Caco-2 (cell line): ENCODE measurements around the gene IMPG2. TPM values are rescaled to one million over a fixed set of nuclear protein-coding genes. Genes with fewer than 3 reads are reported as not detected.

ENCODE experiments used
- BruUV-seq: library from RNA; stranded (reverse); fragments of 400-500 nt; replicated peaks from 2 replicates; lab custom pipeline; 2021; lab: Mats Ljungman, UMichigan
- CTCF ChIA-PET: fragments of 300-600 bp; sonication (Branson Sonifier 250); formaldehyde crosslinking; loops from one replicate; lab custom pipeline; 2022; ENCODE audit warnings: antibody characterized with exemption; lab: Charles Lee
- POLR2A ChIA-PET: fragments of 300-600 bp; sonication (Branson Sonifier 250); formaldehyde crosslinking; loops from one replicate; lab custom pipeline; 2022; ENCODE audit warnings: antibody characterized with exemption; lab: Charles Lee
- DNase-seq, 2 experiments: peaks; one replicate each; pipeline versions ENCODE4 v3.0.0 to v3.0.0-alpha.2; 2020 to 2022
- H3K27me3 ChIP-seq: replicated peaks from 2 replicates; pipeline ENCODE4 v1.6.0; 2011; ENCODE audit warnings: low read length; ENCODE audit not compliant: control insufficient read depth, insufficient read depth
- H3K36me3 ChIP-seq: 2 replicates; pipeline ENCODE4 v1.5.1; 2011; ENCODE audit warnings: low read length; ENCODE audit not compliant: control insufficient read depth, insufficient read depth
- H3K4me1 ChIP-seq: fragments of 250-450 bp; sonication (Bioruptor Pico); 2 replicates; pipeline ENCODE4 v1.5.1; 2020; ENCODE audit warnings: mild to moderate bottlenecking
- H3K4me3 ChIP-seq: 2 replicates; pipeline ENCODE4 v1.5.1; 2011; ENCODE audit warnings: low read depth, mild to moderate bottlenecking, control low read depth, low read length
- H3K9me3 ChIP-seq: fragments of 250-450 bp; sonication (Bioruptor Pico); 2 replicates; pipeline ENCODE4 v1.5.1; 2020; ENCODE audit warnings: mild to moderate bottlenecking, moderate library complexity
- H3K27ac Mint-ChIP-seq: one replicate; pipeline ENCODE4 v1.8.0; 2022; ENCODE audit warnings: mixed read lengths; ENCODE audit not compliant: unreplicated experiment
- H3K27me3 Mint-ChIP-seq: one replicate; pipeline ENCODE4 v1.8.0; 2022; ENCODE audit warnings: mixed read lengths; ENCODE audit not compliant: insufficient read depth, unreplicated experiment
- H3K36me3 Mint-ChIP-seq: one replicate; pipeline ENCODE4 v1.8.0; 2022; ENCODE audit warnings: mild to moderate bottlenecking, mixed read lengths; ENCODE audit not compliant: insufficient read depth, unreplicated experiment
- H3K4me1 Mint-ChIP-seq: one replicate; pipeline ENCODE4 v1.8.0; 2022; ENCODE audit warnings: low read depth, mixed read lengths; ENCODE audit not compliant: unreplicated experiment
- H3K4me3 Mint-ChIP-seq: one replicate; pipeline ENCODE4 v1.8.0; 2022; ENCODE audit warnings: mild to moderate bottlenecking, moderate library complexity, mixed read lengths; ENCODE audit not compliant: unreplicated experiment
- H3K9me3 Mint-ChIP-seq: one replicate; pipeline ENCODE4 v1.8.0; 2022; ENCODE audit warnings: mixed read lengths; ENCODE audit not compliant: unreplicated experiment
- intact Hi-C: fragments of 100-400 bp; cut with micrococcal nuclease; formaldehyde crosslinking; loops from one replicate; pipeline ENCODE4 v1.10.0; 2022; ENCODE audit not compliant: unreplicated experiment
- total RNA-seq: library from RNA; stranded (reverse); gene quantifications from 2 replicates; pipeline ENCODE4 v1.2.3, GENCODE V29; 2022
- TF ChIP-seq, protein P1 (sequence below), 2 experiments: fragments of 200-600 bp in 1 of 2; IDR thresholded peaks; 1 replicate in 1 of 2; 2 replicates in 1 of 2; pipeline versions ENCODE4 v1.5.1 to v1.8.0; 2011 to 2022; ENCODE audit warnings: antibody characterized with exemption in 1 of 2, control low read depth in 1 of 2, inconsistent platforms in 1 of 2, low read depth in 1 of 2, low read length in 1 of 2, mild to moderate bottlenecking in 1 of 2, moderate library complexity in 1 of 2; ENCODE audit not compliant: insufficient read depth in 1 of 2, severe bottlenecking in 1 of 2, unreplicated experiment in 1 of 2

IMPG2 gene
- total RNA-seq, 1 experiment from 2014 or later, result not detected

DNA sequence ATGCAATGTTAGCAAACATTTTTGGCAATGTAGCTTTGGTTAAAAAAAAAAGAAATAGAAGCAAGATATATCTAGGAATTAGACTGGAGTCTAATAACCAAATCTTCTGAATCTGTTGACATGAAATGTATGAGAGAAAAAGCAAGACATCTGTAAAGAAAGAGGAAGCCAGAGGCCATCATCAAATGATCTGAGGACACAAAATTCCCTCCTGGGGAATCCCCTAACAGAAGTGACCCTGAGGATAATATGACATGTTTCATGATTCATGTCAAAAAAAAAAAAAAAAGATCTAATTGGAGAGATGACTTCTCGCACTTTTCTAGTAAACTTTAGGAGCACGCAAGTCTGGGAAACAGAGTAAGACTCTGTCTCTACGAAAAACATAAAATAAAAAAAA lies 70.9 kb downstream of the IMPG2 start:
- no peaks in the 10 kb centered on the region for H3K4me1 Mint-ChIP-seq
- no peak overlapping the region for H3K4me3 ChIP-seq
- H3K36me3 Mint-ChIP-seq, result no peaks in the 10 kb centered on the region
- BruUV-seq, result no TSS peak
- no peaks in the 10 kb centered on the region for H3K27me3 ChIP-seq
- H3K4me1 ChIP-seq, result no peaks in the 10 kb centered on the region
- H3K36me3 ChIP-seq, result no peaks in the 10 kb centered on the region
- H3K9me3 Mint-ChIP-seq, result peaks cover 11% of the 10 kb centered on the region
- DNase-seq, result no peak
- POLR2A ChIA-PET, result no interaction called here
- H3K27me3 Mint-ChIP-seq, result peaks cover 10% of the 10 kb centered on the region
- TF ChIP-seq, protein P1, sequence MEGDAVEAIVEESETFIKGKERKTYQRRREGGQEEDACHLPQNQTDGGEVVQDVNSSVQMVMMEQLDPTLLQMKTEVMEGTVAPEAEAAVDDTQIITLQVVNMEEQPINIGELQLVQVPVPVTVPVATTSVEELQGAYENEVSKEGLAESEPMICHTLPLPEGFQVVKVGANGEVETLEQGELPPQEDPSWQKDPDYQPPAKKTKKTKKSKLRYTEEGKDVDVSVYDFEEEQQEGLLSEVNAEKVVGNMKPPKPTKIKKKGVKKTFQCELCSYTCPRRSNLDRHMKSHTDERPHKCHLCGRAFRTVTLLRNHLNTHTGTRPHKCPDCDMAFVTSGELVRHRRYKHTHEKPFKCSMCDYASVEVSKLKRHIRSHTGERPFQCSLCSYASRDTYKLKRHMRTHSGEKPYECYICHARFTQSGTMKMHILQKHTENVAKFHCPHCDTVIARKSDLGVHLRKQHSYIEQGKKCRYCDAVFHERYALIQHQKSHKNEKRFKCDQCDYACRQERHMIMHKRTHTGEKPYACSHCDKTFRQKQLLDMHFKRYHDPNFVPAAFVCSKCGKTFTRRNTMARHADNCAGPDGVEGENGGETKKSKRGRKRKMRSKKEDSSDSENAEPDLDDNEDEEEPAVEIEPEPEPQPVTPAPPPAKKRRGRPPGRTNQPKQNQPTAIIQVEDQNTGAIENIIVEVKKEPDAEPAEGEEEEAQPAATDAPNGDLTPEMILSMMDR (IDR thresholded peaks at IDR 0.05; ENCODE audit: insufficient read depth in 1 of 2, low read depth in 1 of 2, low read length in 1 of 2, severe bottlenecking in 1 of 2, unreplicated experiment in 1 of 2), result no peak
- H3K4me3 Mint-ChIP-seq, result no peak overlapping the region
- H3K9me3 ChIP-seq, result no peaks in the 10 kb centered on the region
- no peak overlapping the region for H3K27ac Mint-ChIP-seq
- CTCF ChIA-PET, result no interaction called here
- intact Hi-C loops, result no loop called here

DNA sequence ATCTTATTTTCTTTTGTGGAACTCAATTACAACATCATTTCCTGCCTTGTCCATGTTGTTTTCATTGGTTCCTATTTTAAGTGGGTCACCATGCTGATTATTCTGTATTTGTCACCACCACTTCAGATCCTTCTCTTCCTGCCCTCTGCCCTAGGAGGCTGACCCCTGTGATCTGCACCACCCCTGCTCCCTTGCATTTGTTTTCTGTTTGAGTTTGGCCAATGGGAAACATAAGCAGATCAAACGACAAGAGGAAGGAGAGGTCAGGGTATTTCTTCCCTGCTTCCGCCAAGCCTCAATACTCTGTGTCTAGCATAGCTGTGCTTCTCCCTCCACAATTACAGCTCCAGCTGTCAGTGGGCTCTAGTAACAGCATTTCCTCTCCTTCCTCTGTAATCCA lies 71.6 kb downstream of the IMPG2 start:
- Histone ChIP-seq H3K9me3 (no peaks in the 10 kb centered on the region), H3K4me1 (no peaks in the 10 kb centered on the region), H3K27me3 (no peaks in the 10 kb centered on the region), H3K4me3 (no peak overlapping the region), H3K36me3 (no peaks in the 10 kb centered on the region)
- H3K9me3 Mint-ChIP-seq, result peaks cover 11% of the 10 kb centered on the region
- TF ChIP-seq, protein P1 (IDR thresholded peaks at IDR 0.05; ENCODE audit: insufficient read depth in 1 of 2, low read depth in 1 of 2, low read length in 1 of 2, severe bottlenecking in 1 of 2, unreplicated experiment in 1 of 2), result no peak
- no TSS peak for BruUV-seq
- POLR2A ChIA-PET, result no interaction called here
- intact Hi-C loops, result no loop called here
- no peaks in the 10 kb centered on the region for H3K4me1 Mint-ChIP-seq
- H3K4me3 Mint-ChIP-seq, result no peak overlapping the region
- CTCF ChIA-PET, result no interaction called here
- H3K27me3 Mint-ChIP-seq, result peaks cover 10% of the 10 kb centered on the region
- H3K27ac Mint-ChIP-seq, result no peak overlapping the region
- no peak for DNase-seq
- H3K36me3 Mint-ChIP-seq, result no peaks in the 10 kb centered on the region

DNA sequence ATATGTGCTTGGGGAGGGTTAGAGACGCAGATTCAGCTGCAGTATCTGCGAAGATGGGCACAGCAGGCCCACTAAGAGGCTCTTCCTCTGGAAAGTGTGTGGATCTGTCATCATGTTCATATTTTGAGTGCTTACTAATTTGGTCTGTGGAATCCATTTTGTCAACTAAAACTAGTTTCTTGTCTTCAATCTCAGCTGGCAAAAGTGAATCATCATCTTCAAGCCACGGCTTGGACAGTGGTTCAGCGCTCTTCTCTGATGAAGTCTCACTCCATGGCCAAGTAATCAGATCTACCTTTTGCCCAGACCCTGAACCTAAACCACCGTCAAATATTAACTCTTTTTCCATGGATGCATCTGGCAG lies 76.2 kb downstream of the IMPG2 start:
- POLR2A ChIA-PET, result no interaction called here
- no TSS peak for BruUV-seq
- intact Hi-C loops, result no loop called here

More for the DNA sequence above, 76.2 kb downstream of the IMPG2 start:
- no peak overlapping the region for H3K4me3 Mint-ChIP-seq
- no peak overlapping the region for H3K27ac Mint-ChIP-seq
- H3K9me3 ChIP-seq, result no peaks in the 10 kb centered on the region
- CTCF ChIA-PET, result no interaction called here
- H3K36me3 Mint-ChIP-seq, result no peaks in the 10 kb centered on the region
- DNase-seq, result no peak
- no peaks in the 10 kb centered on the region for H3K27me3 ChIP-seq
- no peaks in the 10 kb centered on the region for H3K4me1 ChIP-seq
- TF ChIP-seq, protein P1 (IDR thresholded peaks at IDR 0.05; ENCODE audit: insufficient read depth in 1 of 2, low read depth in 1 of 2, low read length in 1 of 2, severe bottlenecking in 1 of 2, unreplicated experiment in 1 of 2), result no peak
- H3K4me3 ChIP-seq, result no peak overlapping the region
- H3K36me3 ChIP-seq, result no peaks in the 10 kb centered on the region
- H3K27me3 Mint-ChIP-seq, result peaks cover 14% of the 10 kb centered on the region
- peaks cover 11% of the 10 kb centered on the region for H3K9me3 Mint-ChIP-seq
- H3K4me1 Mint-ChIP-seq, result no peaks in the 10 kb centered on the region
